ENCODE data around the gene CSNK1G3.

The CSNK1G3 gene

GRCh38 chr5:123594434-123594833 is 82.5 kb downstream of the CSNK1G3 start:
- no peak for TF ChIP-seq CTCF (conservative IDR thresholded peaks at IDR 0.05)
- no peak overlapping the region for H3K27ac ChIP-seq

GRCh38 chr5:123597018-123597417 is 85.0 kb downstream of the CSNK1G3 start:
- no peak for TF ChIP-seq CTCF (conservative IDR thresholded peaks at IDR 0.05)
- H3K27ac ChIP-seq: no peak overlapping the region

GRCh38 chr5:123598028-123598689 is 86.2 kb downstream of the CSNK1G3 start:
- no peak overlapping the region for H3K27ac ChIP-seq
- TF ChIP-seq CTCF (conservative IDR thresholded peaks at IDR 0.05): no peak

- no peak overlapping the region for H3K27ac ChIP-seq
Observed at GRCh38 chr5:123599171-123599570, 87.2 kb downstream of the CSNK1G3 start.

GRCh38 chr5:123601610-123602009 is 89.6 kb downstream of the CSNK1G3 start:
- no peak for TF ChIP-seq CTCF (conservative IDR thresholded peaks at IDR 0.05)
- H3K27ac ChIP-seq: no peak overlapping the region

More at GRCh38 chr5:123599171-123599570, 87.2 kb downstream of the CSNK1G3 start:
- TF ChIP-seq CTCF (conservative IDR thresholded peaks at IDR 0.05): no peak

GRCh38 chr5:123605822-123606221 is 93.8 kb downstream of the CSNK1G3 start:
- no peak for TF ChIP-seq CTCF (conservative IDR thresholded peaks at IDR 0.05)
- H3K27ac ChIP-seq: no peak overlapping the region

- H3K27ac ChIP-seq: no peak overlapping the region
Observed at GRCh38 chr5:123610209-123610608, 98.2 kb downstream of the CSNK1G3 start.

More at GRCh38 chr5:123610209-123610608, 98.2 kb downstream of the CSNK1G3 start:
- TF ChIP-seq CTCF (conservative IDR thresholded peaks at IDR 0.05): no peak

All from VCaP (cell line).